Suprapubic skin (tissue), 3 donors: ENCODE measurements around the gene CEP63.

Experiments
- POLR2A ChIP-seq, 2 donors: fragments of 450-650 bp; IDR thresholded peaks; one replicate each; pipeline ENCODE4 v1.6.1; 2017; ENCODE audit warnings: antibody characterized with exemption in 2 of 2, mild to moderate bottlenecking in 2 of 2, moderate library complexity in 2 of 2
- TF ChIP-seq, protein P1 (sequence below), 2 donors: fragments of 200-600 bp in 1 of 2; fragments of 450-650 bp in 1 of 2; sonication (generic) in 1 of 2; IDR thresholded peaks; one replicate each; pipeline ENCODE4 v1.5.1; 2016 to 2019; ENCODE audit warnings: antibody characterized with exemption in 2 of 2, mild to moderate bottlenecking in 1 of 2, moderate library complexity in 1 of 2

DNA sequence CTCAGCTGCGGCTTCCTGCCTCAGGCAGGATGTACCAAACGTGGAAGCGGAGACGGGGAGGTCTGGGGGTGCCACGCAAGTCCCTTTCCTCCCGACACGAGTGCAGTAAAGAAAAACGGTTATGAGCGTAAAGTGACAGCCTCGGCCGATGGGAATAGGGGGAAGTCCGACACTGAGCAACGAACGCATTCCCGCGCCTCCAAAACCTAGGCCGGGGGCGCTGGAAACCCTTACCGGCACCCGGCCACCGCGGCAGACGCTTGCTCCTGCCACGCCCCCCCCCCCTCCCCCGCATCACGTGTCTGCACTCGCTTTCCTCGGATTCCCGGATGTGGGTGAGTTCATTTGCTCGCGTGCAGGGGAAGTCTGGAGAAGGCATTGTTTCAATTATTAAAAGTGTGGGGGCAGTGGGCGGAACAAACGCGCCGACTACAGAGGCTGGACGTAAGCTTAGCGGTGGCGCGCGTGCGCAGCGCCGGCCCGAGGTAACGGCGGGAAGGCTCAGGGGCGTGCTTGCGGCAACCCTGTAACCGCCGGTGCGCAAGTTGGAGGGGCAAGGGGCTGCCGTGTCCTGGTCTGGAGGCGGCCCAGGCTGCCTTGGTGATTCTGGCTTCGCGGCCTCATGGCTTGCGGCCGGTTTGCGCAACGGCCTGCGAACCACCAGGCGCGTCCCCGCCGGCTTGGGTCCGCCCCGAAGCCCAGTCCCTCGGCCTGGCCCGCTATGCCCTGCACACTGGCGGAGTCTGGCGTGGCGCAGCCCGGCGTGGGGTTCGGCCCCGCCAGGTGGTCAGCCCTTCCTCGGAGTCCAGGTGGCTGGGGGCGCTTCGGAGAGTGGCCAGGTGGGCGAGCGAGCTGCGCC is at the start of gene CEP63, which contains the start of gene ANAPC13:
- TF ChIP-seq POLR2A (IDR thresholded peaks at IDR 0.05): peak in 1 of 2 donors; percentile 60
- TF ChIP-seq, protein P1, sequence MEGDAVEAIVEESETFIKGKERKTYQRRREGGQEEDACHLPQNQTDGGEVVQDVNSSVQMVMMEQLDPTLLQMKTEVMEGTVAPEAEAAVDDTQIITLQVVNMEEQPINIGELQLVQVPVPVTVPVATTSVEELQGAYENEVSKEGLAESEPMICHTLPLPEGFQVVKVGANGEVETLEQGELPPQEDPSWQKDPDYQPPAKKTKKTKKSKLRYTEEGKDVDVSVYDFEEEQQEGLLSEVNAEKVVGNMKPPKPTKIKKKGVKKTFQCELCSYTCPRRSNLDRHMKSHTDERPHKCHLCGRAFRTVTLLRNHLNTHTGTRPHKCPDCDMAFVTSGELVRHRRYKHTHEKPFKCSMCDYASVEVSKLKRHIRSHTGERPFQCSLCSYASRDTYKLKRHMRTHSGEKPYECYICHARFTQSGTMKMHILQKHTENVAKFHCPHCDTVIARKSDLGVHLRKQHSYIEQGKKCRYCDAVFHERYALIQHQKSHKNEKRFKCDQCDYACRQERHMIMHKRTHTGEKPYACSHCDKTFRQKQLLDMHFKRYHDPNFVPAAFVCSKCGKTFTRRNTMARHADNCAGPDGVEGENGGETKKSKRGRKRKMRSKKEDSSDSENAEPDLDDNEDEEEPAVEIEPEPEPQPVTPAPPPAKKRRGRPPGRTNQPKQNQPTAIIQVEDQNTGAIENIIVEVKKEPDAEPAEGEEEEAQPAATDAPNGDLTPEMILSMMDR (IDR thresholded peaks at IDR 0.05): no peak
